Lower lobe of right lung (tissue), 2 donors: Measurements from ENCODE around the gene TBC1D14. TPM values are rescaled to one million over a fixed set of nuclear protein-coding genes. Genes with fewer than 3 reads are reported as not detected.

Source experiments
- ATAC-seq, 2 donors: fragments of 200-7000 bp; cut with Tn5 transposase; one replicate each; pipeline ENCODE4 v1.9.1; 2020 to 2022; ENCODE audit warnings: mild to moderate bottlenecking in 2 of 2, moderate library complexity in 2 of 2
- DNase-seq: peaks from one replicate; pipeline ENCODE4 v3.0.0-alpha.2; 2020
- H3K27ac ChIP-seq: fragments of 200-600 bp; one replicate; pipeline ENCODE4 v1.8.0; 2022
- H3K27me3 ChIP-seq: fragments of 200-600 bp; one replicate; pipeline ENCODE4 v1.8.0; 2022; ENCODE audit warnings: low read depth
- H3K36me3 ChIP-seq: fragments of 200-600 bp; one replicate; pipeline ENCODE4 v1.8.0; 2022; ENCODE audit warnings: mild to moderate bottlenecking
- H3K4me1 ChIP-seq: fragments of 200-600 bp; one replicate; pipeline ENCODE4 v1.8.0; 2022
- H3K4me3 ChIP-seq: fragments of 200-600 bp; one replicate; pipeline ENCODE4 v1.8.0; 2022; ENCODE audit warnings: mild to moderate bottlenecking
- H3K9me3 ChIP-seq: fragments of 200-600 bp; one replicate; pipeline ENCODE4 v1.8.0; 2022
- intact Hi-C: fragments of 100-400 bp; cut with DNase I; formaldehyde crosslinking; loops from one replicate; pipeline ENCODE4 v1.11.0; 2022
- total RNA-seq: library from RNA; stranded (reverse); fragmentation: NEBNext Ultra II Directional; extraction: Animal tissue kit (Norgen Biotek cat#: 25700); gene quantifications from one replicate; pipeline ENCODE4 v1.2.1, GENCODE V29; 2021
- TF ChIP-seq, protein P1 (sequence below): fragments of 200-600 bp; IDR thresholded peaks from one replicate; pipeline ENCODE4 v1.8.0; 2022; ENCODE audit warnings: antibody characterized with exemption, mild to moderate bottlenecking
- donor health status: DM: no; HTN: yes; CAD: no; lungs with severe emphysema.

Gene TBC1D14
- total RNA-seq, 1 donor from 2014 or later = 60.7 TPM

DNA sequence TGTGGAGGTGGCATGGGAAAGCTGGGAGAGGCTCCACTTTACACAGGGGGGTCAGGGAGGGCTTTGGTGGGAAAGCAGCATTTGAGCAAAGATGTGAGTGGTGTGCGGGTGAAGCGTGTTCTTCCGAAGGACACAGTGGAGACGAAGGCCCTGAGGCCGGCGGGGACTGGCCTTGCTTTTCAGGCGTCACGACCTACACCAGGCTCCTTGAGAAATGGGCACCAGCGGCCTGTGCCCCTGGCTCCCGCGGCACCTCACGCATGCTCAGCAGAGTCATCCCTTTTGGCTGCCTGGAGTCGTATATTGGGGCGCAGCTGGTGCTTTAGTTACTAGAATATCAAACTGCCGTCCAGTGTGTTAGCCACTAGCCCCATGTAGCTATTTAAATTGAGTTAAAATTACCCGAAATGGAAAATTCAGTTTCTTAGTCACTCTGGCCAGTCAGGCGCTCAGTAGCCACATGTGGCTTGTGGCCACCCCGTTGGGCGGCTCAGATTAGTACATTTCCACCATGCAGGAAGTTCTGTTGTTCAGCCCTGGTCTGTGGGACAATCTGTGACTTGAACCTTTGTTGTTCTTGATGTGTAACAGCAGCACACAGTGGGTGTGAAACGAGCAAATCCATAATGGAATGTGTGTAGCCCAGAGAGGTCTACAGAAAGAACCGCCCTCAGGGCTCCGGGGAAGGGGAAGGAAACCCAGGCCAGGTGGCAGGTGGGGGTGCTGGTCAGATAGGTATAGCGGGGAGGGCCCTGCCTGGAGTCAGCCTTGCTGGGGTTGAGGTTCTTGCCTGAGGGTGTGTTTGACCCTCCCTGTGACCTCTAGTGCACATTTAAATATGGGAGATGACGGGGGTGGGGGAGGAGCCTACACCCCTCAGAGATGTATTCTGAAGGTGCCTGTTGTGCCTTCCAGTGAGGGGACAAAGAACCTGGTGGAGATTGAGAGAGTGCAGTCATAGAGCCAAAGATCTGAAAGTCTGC, 30.4 kb downstream of the TBC1D14 start:
- DNase-seq = peak; percentile 51
- Histone ChIP-seq H3K4me3 (no peak overlapping the region), H3K27ac (peak overlapping the region; percentile 76), H3K27me3 (no peaks in the 10 kb centered on the region), H3K4me1 (peaks cover 63% of the 10 kb centered on the region), H3K9me3 (no peaks in the 10 kb centered on the region), H3K36me3 (no peaks in the 10 kb centered on the region)
- intact Hi-C loops = no loop called here
- TF ChIP-seq, protein P1, sequence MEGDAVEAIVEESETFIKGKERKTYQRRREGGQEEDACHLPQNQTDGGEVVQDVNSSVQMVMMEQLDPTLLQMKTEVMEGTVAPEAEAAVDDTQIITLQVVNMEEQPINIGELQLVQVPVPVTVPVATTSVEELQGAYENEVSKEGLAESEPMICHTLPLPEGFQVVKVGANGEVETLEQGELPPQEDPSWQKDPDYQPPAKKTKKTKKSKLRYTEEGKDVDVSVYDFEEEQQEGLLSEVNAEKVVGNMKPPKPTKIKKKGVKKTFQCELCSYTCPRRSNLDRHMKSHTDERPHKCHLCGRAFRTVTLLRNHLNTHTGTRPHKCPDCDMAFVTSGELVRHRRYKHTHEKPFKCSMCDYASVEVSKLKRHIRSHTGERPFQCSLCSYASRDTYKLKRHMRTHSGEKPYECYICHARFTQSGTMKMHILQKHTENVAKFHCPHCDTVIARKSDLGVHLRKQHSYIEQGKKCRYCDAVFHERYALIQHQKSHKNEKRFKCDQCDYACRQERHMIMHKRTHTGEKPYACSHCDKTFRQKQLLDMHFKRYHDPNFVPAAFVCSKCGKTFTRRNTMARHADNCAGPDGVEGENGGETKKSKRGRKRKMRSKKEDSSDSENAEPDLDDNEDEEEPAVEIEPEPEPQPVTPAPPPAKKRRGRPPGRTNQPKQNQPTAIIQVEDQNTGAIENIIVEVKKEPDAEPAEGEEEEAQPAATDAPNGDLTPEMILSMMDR = no peak
- ATAC-seq = no peak

DNA sequence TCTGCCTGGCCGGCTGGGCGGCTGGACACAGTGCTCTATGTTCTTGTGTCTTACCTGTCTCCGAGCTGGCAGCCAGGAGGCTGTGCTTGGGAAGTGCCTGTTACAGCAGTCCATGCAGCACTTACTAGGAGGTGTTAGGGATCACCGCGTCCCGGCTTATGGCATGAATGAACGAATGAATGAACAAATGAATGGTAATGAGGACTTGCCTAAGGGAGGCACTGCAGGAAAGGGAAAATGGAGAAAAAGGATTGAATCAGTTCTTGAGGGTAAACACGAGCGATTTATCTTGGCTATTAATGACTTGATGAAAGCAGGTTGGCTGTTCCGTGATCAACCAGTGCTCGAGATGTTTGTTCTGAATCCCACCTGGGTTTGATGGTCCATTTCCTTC, 31.1 kb downstream of the TBC1D14 start:
- ATAC-seq (no peak), DNase-seq (peak; percentile 18)
- H3K27me3 ChIP-seq = no peaks in the 10 kb centered on the region
- no peak overlapping the region for H3K4me3 ChIP-seq
- peaks cover 63% of the 10 kb centered on the region for H3K4me1 ChIP-seq
- H3K27ac ChIP-seq = peak overlapping the region; percentile 76
- TF ChIP-seq, protein P1 = no peak
- intact Hi-C loops = no loop called here
- H3K9me3 ChIP-seq = no peaks in the 10 kb centered on the region
- H3K36me3 ChIP-seq = no peaks in the 10 kb centered on the region

GRCh38 chr4:6941796-6942195, 32.2 kb downstream of the TBC1D14 start:
- H3K36me3 ChIP-seq = no peaks in the 10 kb centered on the region
- peaks cover 63% of the 10 kb centered on the region for H3K4me1 ChIP-seq
- no peak overlapping the region for H3K4me3 ChIP-seq
- ATAC-seq (no peak), DNase-seq (no peak)
- peak overlapping the region; percentile 76 for H3K27ac ChIP-seq
- intact Hi-C loops = no loop called here
- TF ChIP-seq, protein P1 = no peak
- no peaks in the 10 kb centered on the region for H3K27me3 ChIP-seq
- no peaks in the 10 kb centered on the region for H3K9me3 ChIP-seq

- Histone ChIP-seq H3K27me3 (no peaks in the 10 kb centered on the region), H3K27ac (peak overlapping the region; percentile 76), H3K36me3 (no peaks in the 10 kb centered on the region), H3K9me3 (no peaks in the 10 kb centered on the region), H3K4me1 (peaks cover 63% of the 10 kb centered on the region), H3K4me3 (no peak overlapping the region)
- no peak for DNase-seq
- intact Hi-C loops = no loop called here
- ATAC-seq = peak; percentile 78 to 80
- TF ChIP-seq, protein P1 = no peak
Measured at GRCh38 chr4:6942238-6942800, 32.7 kb downstream of the TBC1D14 start.

GRCh38 chr4:6943012-6943884, 33.6 kb downstream of the TBC1D14 start:
- TF ChIP-seq, protein P1 = no peak
- intact Hi-C loops = no loop called here
- Histone ChIP-seq H3K4me3 (no peak overlapping the region), H3K4me1 (peaks cover 55% of the 10 kb centered on the region), H3K36me3 (no peaks in the 10 kb centered on the region), H3K27me3 (no peaks in the 10 kb centered on the region), H3K27ac (peak overlapping the region; percentile 76), H3K9me3 (no peaks in the 10 kb centered on the region)
- DNase-seq = no peak
- ATAC-seq = peak in 1 of 2 donors; percentile 46
